Right lobe of liver (tissue), 6 donors: ENCODE measurements around the gene MFAP2. TPM values are rescaled to one million over a fixed set of nuclear protein-coding genes. Genes with fewer than 3 reads are reported as not detected.

Experiments
- ATAC-seq, 4 donors: fragments of 200-7000 bp; cut with Tn5 transposase; one replicate each; pipeline ENCODE4 v1.9.1; 2020; ENCODE audit warnings: mild to moderate bottlenecking in 4 of 4, moderate library complexity in 4 of 4
- DNase-seq, 3 donors: peaks; one replicate each; pipeline ENCODE4 v3.0.0-alpha.2; 2020
- H3K27ac ChIP-seq, 3 donors: fragments of 200-600 bp; one replicate each; pipeline ENCODE4 v1.8.0; 2022
- H3K27me3 ChIP-seq, 2 donors: fragments of 200-600 bp; one replicate each; pipeline ENCODE4 v1.8.0; 2022
- H3K36me3 ChIP-seq, 4 donors: fragments of 200-600 bp; sonication (generic) in 1 of 4; one replicate each; pipeline versions ENCODE4 v1.5.1 to v1.8.0; 2017 to 2022; ENCODE audit warnings: control low read depth in 1 of 4
- H3K4me1 ChIP-seq, 4 donors: fragments of 200-600 bp; sonication (generic) in 1 of 4; one replicate each; pipeline versions ENCODE4 v1.5.1 to v1.8.0; 2017 to 2022; ENCODE audit warnings: control low read depth in 1 of 4
- H3K4me3 ChIP-seq, 3 donors: fragments of 200-600 bp; one replicate each; pipeline ENCODE4 v1.8.0; 2022
- H3K9me3 ChIP-seq, 4 donors: fragments of 200-600 bp; sonication (generic) in 1 of 4; one replicate each; pipeline versions ENCODE4 v1.5.1 to v1.8.0; 2017 to 2022; ENCODE audit warnings: control low read depth in 1 of 4
- POLR2A ChIP-seq: fragments of 450-650 bp; IDR thresholded peaks from one replicate; pipeline ENCODE4 v1.6.1; 2017; ENCODE audit warnings: antibody characterized with exemption, mild to moderate bottlenecking
- WGBS: methylation state at CpG from one replicate; pipeline ENCODE4 v1.1.6; 2018; ENCODE audit warnings: low coverage, low lambda C conversion rate; ENCODE audit not compliant: insufficient coverage; ENCODE audit errors: missing lambda C conversion rate; 5-methylcytosine and 5-hydroxymethylcytosine counted together
- intact Hi-C, 2 donors: fragments of 100-400 bp; cut with DNase I; formaldehyde crosslinking; loops; one replicate each; pipeline versions ENCODE4 v1.11.2 to v1.14.1; 2022
- total RNA-seq, 6 experiments: library from RNA; depleted of rRNA in 2 of 6; stranded (reverse); fragments of >200 nt in 2 of 6; fragmentation: NEBNext Ultra II Directional in 3 of 6; extraction: Animal tissue kit (Norgen Biotek cat#: 25700) in 3 of 6; gene quantifications; one replicate each; pipeline versions ENCODE4 v1.1.0 to v1.2.4, GENCODE V29; 2016 to 2023
- TF ChIP-seq, protein P1 (sequence below), 4 donors: fragments of 200-600 bp in 3 of 4; fragments of 450-650 bp in 1 of 4; IDR thresholded peaks; one replicate each; pipeline versions ENCODE4 v1.5.1 to v1.8.0; 2016 to 2022; ENCODE audit warnings: antibody characterized with exemption in 4 of 4, mild to moderate bottlenecking in 2 of 4
- donor health status: DM: no; HTN: yes; CAD: no.
- donor health status: DM: no; HTN: no; CAD: no.
- donor health status: DM: no; HTN: no; CAD: no.
- donor health status: DM: no; HTN: yes; CAD: no.
- donor health status: DM: no; HTN: yes; CAD: no.

Gene MFAP2
- total RNA-seq, 6 experiments from 2014 or later = 0.35 to 1.3 (median 1.2) TPM; not detected in 3

DNA sequence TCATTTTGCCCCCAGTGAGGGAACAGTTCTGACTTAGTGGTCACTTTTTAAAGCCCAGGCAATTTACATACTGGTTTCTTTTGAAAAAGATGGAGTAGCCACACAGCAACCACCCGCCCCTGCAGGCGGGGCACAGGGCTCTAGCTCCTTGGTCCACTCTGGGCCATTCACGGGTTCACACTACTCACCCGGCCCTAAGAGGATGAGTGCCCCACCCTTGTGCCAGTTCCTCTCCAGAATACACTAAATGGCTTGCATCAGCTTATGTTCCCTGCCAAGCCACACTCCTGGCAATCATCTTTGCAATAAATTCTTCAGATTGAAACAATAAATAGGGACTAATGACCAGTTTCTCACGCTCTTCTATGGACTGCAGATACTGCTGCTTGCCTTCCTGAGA lies 47.0 kb upstream of the MFAP2 start:
- Histone ChIP-seq H3K36me3 (peaks cover under 1 to 87% (median 42%) of the 10 kb centered on the region in 4 donors), H3K4me1 (peaks cover 0 to 6% (median 2%) of the 10 kb centered on the region in 4 donors), H3K27ac (no peak overlapping the region), H3K4me3 (no peak overlapping the region), H3K27me3 (no peaks in the 10 kb centered on the region), H3K9me3 (no peaks in the 10 kb centered on the region)
- TF ChIP-seq, protein P1, sequence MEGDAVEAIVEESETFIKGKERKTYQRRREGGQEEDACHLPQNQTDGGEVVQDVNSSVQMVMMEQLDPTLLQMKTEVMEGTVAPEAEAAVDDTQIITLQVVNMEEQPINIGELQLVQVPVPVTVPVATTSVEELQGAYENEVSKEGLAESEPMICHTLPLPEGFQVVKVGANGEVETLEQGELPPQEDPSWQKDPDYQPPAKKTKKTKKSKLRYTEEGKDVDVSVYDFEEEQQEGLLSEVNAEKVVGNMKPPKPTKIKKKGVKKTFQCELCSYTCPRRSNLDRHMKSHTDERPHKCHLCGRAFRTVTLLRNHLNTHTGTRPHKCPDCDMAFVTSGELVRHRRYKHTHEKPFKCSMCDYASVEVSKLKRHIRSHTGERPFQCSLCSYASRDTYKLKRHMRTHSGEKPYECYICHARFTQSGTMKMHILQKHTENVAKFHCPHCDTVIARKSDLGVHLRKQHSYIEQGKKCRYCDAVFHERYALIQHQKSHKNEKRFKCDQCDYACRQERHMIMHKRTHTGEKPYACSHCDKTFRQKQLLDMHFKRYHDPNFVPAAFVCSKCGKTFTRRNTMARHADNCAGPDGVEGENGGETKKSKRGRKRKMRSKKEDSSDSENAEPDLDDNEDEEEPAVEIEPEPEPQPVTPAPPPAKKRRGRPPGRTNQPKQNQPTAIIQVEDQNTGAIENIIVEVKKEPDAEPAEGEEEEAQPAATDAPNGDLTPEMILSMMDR (IDR thresholded peaks at IDR 0.05) = no peak
- no peak for TF ChIP-seq POLR2A
- DNase-seq (peak in 1 of 3 donors; percentile 28), ATAC-seq (peak; percentile 38 to 60 (median 47))
- intact Hi-C loops = no loop called here
- 77% methylated on average over 1 of the region's 5 CpGs for WGBS

DNA sequence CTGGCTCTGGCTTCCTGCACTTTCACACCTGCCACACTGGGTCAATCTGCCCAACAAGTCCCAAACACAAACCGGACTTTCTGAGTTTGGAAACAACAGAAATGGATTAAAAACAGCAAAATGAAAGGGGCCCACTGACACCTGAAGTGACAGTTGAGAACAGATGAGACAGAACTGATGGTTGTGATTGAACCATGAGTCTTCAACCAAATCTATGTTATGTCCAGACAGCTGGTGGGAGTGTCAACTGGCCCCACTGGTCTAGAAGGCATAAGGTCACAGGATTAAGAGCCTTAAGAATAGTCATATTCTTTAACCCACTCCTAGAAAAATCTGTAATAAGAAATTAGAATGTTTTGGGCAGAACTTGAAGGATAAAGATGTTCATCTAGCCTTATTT lies 44.3 kb upstream of the MFAP2 start:
- no peak for TF ChIP-seq POLR2A
- TF ChIP-seq, protein P1 (IDR thresholded peaks at IDR 0.05) = no peak
- Histone ChIP-seq H3K9me3 (no peaks in the 10 kb centered on the region), H3K36me3 (peaks cover 0 to 90% (median 53%) of the 10 kb centered on the region in 4 donors), H3K4me3 (no peak overlapping the region), H3K27ac (no peak overlapping the region), H3K27me3 (no peaks in the 10 kb centered on the region), H3K4me1 (peaks cover 0 to 6% (median 2%) of the 10 kb centered on the region in 4 donors)
- ATAC-seq (no peak), DNase-seq (no peak)
- 67% methylated on average over 1 of the region's 1 CpG for WGBS
- intact Hi-C loops = no loop called here

DNA sequence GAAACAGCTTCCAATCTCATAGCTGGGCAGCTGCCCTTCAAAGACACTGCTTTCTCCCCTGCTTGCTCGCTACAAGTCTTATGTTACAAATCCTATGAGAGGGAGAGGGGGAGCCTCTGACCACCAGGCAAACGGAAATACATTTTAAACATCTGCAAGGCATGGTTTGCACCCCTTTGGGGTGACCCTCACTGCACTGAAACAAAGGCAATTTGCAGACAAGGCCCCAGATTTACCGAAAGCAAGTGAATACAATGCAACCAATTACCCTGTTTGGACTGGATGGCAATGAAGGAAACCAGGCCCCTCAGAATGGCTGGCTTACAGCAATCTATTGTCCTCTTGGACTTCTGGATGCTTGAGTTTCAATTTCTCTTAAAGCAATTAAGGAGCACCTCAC lies 43.2 kb upstream of the MFAP2 start:
- H3K9me3 ChIP-seq = no peaks in the 10 kb centered on the region
- H3K4me3 ChIP-seq = no peak overlapping the region
- TF ChIP-seq, protein P1 (IDR thresholded peaks at IDR 0.05) = no peak
- no peak for TF ChIP-seq POLR2A
- H3K4me1 ChIP-seq = peaks cover 0 to 6% (median 2%) of the 10 kb centered on the region in 4 donors
- no peak overlapping the region for H3K27ac ChIP-seq
- 94% methylated on average over 2 of the region's 3 CpGs for WGBS
- intact Hi-C loops = no loop called here
- DNase-seq = no peak
- no peak for ATAC-seq
- H3K36me3 ChIP-seq = peaks cover 0 to 99% (median 60%) of the 10 kb centered on the region in 4 donors
- H3K27me3 ChIP-seq = no peaks in the 10 kb centered on the region

DNA sequence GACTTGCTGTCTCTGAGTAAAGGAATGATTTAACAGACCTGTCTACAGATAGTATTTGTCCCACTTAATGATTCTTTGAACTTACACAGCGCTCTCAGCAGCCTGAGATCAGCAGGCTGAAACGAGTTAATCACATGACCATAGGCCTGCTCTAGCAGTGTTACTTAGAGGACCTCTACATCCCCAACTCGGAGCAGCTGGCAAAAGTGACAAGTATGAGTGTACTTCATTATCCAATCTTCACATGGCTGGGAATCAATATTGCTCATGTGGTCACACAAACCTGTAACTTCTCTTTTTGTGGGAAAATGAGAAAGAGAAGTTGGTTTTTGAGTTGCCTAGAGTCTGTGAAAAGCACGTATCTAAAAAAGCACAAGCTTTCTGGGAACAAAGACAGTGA lies 42.7 kb upstream of the MFAP2 start:
- TF ChIP-seq POLR2A = no peak
- TF ChIP-seq, protein P1 (IDR thresholded peaks at IDR 0.05) = no peak
- peaks cover 0 to 4% (median 0%) of the 10 kb centered on the region in 4 donors for H3K4me1 ChIP-seq
- intact Hi-C loops = no loop called here
- no peak for DNase-seq
- H3K4me3 ChIP-seq = no peak overlapping the region
- no peak overlapping the region for H3K27ac ChIP-seq
- H3K36me3 ChIP-seq = peaks cover 0 to 100% (median 60%) of the 10 kb centered on the region in 4 donors
- H3K9me3 ChIP-seq = no peaks in the 10 kb centered on the region
- no peaks in the 10 kb centered on the region for H3K27me3 ChIP-seq
- peak in 1 of 4 donors; percentile 28 for ATAC-seq
- WGBS = 89% methylated on average over 1 of the region's 4 CpGs

DNA sequence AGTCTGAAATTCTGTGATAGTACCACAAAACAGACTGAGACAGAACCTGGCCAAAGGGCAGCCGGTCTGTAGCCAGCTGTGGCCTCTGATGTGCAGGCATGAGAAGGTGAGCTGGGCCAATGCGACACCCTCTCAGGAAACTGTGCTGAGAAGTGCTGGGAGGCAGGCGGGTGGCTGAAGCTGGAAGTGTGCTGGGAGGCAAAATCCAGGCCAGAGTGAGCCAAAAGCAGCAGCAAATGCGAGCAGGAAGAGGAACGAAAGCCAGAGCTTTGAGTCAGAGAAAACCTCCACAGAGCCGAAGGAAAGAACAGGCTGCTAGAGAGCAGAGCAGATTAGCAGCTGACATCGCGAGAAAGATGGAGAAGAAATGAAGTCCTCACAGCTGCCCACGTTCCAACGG lies 41.5 kb upstream of the MFAP2 start:
- H3K27ac ChIP-seq = no peak overlapping the region
- 86% methylated on average over 9 of the region's 10 CpGs for WGBS
- DNase-seq (peak in 1 of 3 donors; percentile 31), ATAC-seq (no peak)
- no peak for TF ChIP-seq POLR2A
- TF ChIP-seq, protein P1 (IDR thresholded peaks at IDR 0.05) = no peak
- no peaks in the 10 kb centered on the region for H3K9me3 ChIP-seq
- peaks cover 0 to 94% (median 55%) of the 10 kb centered on the region in 4 donors for H3K36me3 ChIP-seq
- no peaks in the 10 kb centered on the region for H3K27me3 ChIP-seq
- no peaks in the 10 kb centered on the region for H3K4me1 ChIP-seq
- intact Hi-C loops = no loop called here
- H3K4me3 ChIP-seq = no peak overlapping the region
